ENCODE data around the gene LMOD1. TPM values are rescaled to one million over a fixed set of nuclear protein-coding genes. Genes with fewer than 3 reads are reported as not detected.
"Not testable (repeated sequence)": the region's sequence is repeated elsewhere in the genome, so short reads cannot be mapped to it uniquely, and the experiment has no call there.

LMOD1 gene
- total and polyA plus RNA-seq, 5 donors from 2014 or later: not detected

DNA sequence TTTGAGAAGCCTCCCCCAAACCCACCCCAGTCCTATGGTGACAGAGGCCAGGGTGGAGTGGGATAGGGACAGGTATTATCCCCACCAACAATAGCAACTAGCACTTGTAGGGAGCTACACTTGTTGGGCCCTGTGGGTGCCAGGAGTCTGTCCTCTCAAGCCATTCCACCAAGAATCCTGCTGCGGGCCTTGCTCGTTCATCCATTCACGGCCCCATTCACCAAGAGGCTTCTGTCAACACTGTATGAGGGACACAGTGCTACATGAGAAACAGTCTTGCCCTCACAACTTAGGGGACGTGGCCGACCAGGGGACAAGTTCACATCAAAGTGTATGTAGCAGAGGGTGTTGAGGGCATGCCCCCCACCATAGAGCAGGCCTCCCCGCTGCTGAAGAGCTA is 38.7 kb downstream of the LMOD1 start:
- ATAC-seq (ENCODE audit: low read depth in 2 of 2) (no peak), DNase-seq (no peak)
- H3K4me1 Mint-ChIP-seq: no peaks in the 10 kb centered on the region
- Histone ChIP-seq H3K4me3 (ENCODE audit: low read depth, low read length) (no peak overlapping the region), H3K9me3 (ENCODE audit: control insufficient read depth in 2 of 2, low read length in 2 of 2) (no peaks in the 10 kb centered on the region), H3K27ac (ENCODE audit: insufficient read depth, low read length, poor library complexity, severe bottlenecking) (no peak overlapping the region), H3K4me1 (ENCODE audit: control insufficient read depth, insufficient read depth, low read length, poor library complexity, severe bottlenecking) (no peaks in the 10 kb centered on the region), H3K27me3 (ENCODE audit: control insufficient read depth, insufficient read depth, low read length) (no peaks in the 10 kb centered on the region), H3K36me3 (ENCODE audit: control insufficient read depth, insufficient read depth, low read length) (no peaks in the 10 kb centered on the region)
- no peaks in the 10 kb centered on the region for H3K36me3 Mint-ChIP-seq
- no peak overlapping the region for H3K4me3 Mint-ChIP-seq
- H3K27ac Mint-ChIP-seq: no peak overlapping the region
- H3K27me3 Mint-ChIP-seq: peaks cover 17% of the 10 kb centered on the region
- H3K9me3 Mint-ChIP-seq: no peaks in the 10 kb centered on the region

DNA sequence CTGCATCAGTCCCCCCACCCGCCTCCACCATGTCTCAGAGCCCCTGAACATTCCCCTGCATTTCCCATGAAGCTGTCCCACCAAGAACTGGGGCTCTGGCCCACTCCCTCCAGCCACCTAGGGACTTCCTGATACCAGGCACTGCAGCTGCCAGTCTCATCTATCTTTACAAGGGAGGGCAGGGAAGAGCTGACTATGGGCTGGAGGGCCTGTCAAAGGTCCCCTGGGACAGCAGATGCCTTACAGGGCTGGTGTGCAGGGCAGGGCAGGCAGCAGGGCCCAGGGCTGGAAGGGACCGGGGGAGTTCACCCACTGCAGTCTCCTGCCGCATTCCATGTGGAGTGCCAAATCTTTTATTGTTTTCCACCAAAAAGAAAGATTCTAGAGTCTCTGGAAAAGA is 40.0 kb downstream of the LMOD1 start:
- ATAC-seq (ENCODE audit: low read depth in 2 of 2): no peak
- Histone ChIP-seq H3K36me3 (ENCODE audit: control insufficient read depth, insufficient read depth, low read length) (no peaks in the 10 kb centered on the region), H3K4me3 (ENCODE audit: low read depth, low read length) (no peak overlapping the region), H3K9me3 (ENCODE audit: control insufficient read depth in 2 of 2, low read length in 2 of 2) (no peaks in the 10 kb centered on the region), H3K27ac (ENCODE audit: insufficient read depth, low read length, poor library complexity, severe bottlenecking) (no peak overlapping the region), H3K4me1 (ENCODE audit: control insufficient read depth, insufficient read depth, low read length, poor library complexity, severe bottlenecking) (no peaks in the 10 kb centered on the region), H3K27me3 (ENCODE audit: control insufficient read depth, insufficient read depth, low read length) (no peaks in the 10 kb centered on the region)
- Mint-ChIP-seq H3K27me3 (peaks cover 17% of the 10 kb centered on the region), H3K4me3 (no peak overlapping the region), H3K27ac (no peak overlapping the region), H3K36me3 (no peaks in the 10 kb centered on the region), H3K9me3 (no peaks in the 10 kb centered on the region), H3K4me1 (no peaks in the 10 kb centered on the region)
- DNase-seq: no peak

DNA sequence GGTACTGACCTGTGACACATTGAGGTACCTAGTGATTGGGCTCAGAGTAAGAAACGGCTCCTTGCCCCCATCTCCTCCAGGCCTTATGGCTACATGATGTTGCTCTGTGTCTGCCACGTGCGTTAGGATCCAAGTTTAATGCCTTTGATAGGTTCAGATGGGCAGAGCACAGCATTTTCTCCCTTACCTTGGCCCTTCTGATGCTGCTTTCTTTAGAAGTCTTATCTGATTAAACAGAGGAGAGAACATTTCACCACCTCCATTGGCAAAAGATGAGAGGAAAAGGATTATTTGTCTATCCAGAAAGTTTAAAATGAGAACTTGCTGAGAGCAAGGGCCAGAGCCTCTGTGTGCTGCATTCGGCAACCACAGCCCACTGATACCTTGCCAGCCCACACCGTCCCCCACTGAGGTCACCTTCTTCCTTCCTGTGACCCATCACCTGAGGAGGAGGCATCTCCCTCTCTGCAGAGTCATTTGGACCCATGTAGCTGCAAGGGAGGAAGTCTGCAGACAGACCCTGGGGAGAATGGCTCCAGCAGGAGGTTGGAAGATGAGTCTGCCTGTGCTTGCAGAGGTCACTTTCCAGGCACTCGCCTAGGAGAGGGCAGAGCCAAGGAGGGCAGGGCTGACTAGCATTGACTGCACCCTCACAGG is 41.0 kb downstream of the LMOD1 start:
- no peak overlapping the region for H3K27ac ChIP-seq (ENCODE audit: insufficient read depth, low read length, poor library complexity, severe bottlenecking)
- Mint-ChIP-seq H3K27me3 (peaks cover 16% of the 10 kb centered on the region), H3K9me3 (no peaks in the 10 kb centered on the region), H3K36me3 (no peaks in the 10 kb centered on the region), H3K4me1 (no peaks in the 10 kb centered on the region), H3K4me3 (no peak overlapping the region), H3K27ac (no peak overlapping the region)
- DNase-seq (no peak), ATAC-seq (ENCODE audit: low read depth in 2 of 2) (no peak)
- H3K27me3 ChIP-seq (ENCODE audit: control insufficient read depth, insufficient read depth, low read length): no peaks in the 10 kb centered on the region
- H3K4me3 ChIP-seq (ENCODE audit: low read depth, low read length): no peak overlapping the region
- no peaks in the 10 kb centered on the region for H3K4me1 ChIP-seq (ENCODE audit: control insufficient read depth, insufficient read depth, low read length, poor library complexity, severe bottlenecking)
- H3K9me3 ChIP-seq (ENCODE audit: control insufficient read depth in 2 of 2, low read length in 2 of 2): no peaks in the 10 kb centered on the region
- H3K36me3 ChIP-seq (ENCODE audit: control insufficient read depth, insufficient read depth, low read length): no peaks in the 10 kb centered on the region

DNA sequence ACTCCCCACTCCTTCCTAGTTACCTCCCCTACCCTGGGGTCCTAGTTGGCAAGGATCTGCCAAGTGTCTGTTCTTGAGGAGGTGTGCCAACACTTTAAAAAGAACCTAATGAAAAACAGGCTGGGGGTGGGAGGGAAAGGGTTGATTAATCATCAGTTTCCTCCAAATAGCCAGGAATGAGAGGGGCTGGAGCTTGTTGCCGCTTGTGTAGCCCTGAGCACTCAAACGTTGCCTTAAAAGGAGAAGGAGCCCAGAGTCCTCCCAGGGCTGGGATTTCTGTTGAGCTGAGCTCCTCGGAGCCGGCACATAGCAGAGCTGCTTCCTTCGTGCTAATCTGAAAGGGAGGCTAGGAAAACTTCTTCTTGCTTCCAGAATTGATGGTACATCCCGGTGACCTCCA is 41.8 kb downstream of the LMOD1 start:
- ATAC-seq (ENCODE audit: low read depth in 2 of 2) (no peak), DNase-seq (no peak)
- Mint-ChIP-seq H3K4me3 (no peak overlapping the region), H3K27ac (no peak overlapping the region), H3K9me3 (no peaks in the 10 kb centered on the region), H3K36me3 (no peaks in the 10 kb centered on the region), H3K4me1 (peaks cover 0 to 3% (median 0%) of the 10 kb centered on the region in 4 donors), H3K27me3 (peaks cover 12% of the 10 kb centered on the region)
- Histone ChIP-seq H3K4me1 (ENCODE audit: control insufficient read depth, insufficient read depth, low read length, poor library complexity, severe bottlenecking) (no peaks in the 10 kb centered on the region), H3K36me3 (ENCODE audit: control insufficient read depth, insufficient read depth, low read length) (no peaks in the 10 kb centered on the region), H3K27ac (ENCODE audit: insufficient read depth, low read length, poor library complexity, severe bottlenecking) (no peak overlapping the region), H3K9me3 (ENCODE audit: control insufficient read depth in 2 of 2, low read length in 2 of 2) (no peaks in the 10 kb centered on the region), H3K4me3 (ENCODE audit: low read depth, low read length) (no peak overlapping the region), H3K27me3 (ENCODE audit: control insufficient read depth, insufficient read depth, low read length) (no peaks in the 10 kb centered on the region)

DNA sequence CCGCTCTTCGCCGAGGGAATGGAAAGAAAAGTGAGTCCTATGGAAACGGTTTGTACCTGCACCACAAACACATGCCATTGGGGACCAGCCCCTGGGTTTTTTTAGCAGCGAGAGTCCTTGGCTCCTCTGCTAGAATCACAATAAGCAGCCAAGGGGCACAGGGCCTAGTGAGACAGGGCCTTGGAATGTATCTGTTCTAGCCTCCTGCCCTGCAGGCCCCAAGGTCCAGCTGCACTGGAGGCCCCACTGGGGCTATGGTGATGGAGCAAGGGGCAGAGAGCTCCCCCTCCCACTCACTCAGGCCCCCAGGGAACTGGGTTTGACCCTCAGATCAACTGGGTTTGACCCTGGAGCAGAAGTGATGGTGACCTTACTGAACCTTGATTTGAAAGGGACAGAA is 43.2 kb downstream of the LMOD1 start:
- Mint-ChIP-seq H3K9me3 (no peaks in the 10 kb centered on the region), H3K27ac (no peak overlapping the region), H3K4me1 (peaks cover 0 to 3% (median 0%) of the 10 kb centered on the region in 4 donors), H3K4me3 (no peak overlapping the region), H3K27me3 (peaks cover 10% of the 10 kb centered on the region), H3K36me3 (no peaks in the 10 kb centered on the region)
- Histone ChIP-seq H3K36me3 (ENCODE audit: control insufficient read depth, insufficient read depth, low read length) (no peaks in the 10 kb centered on the region), H3K9me3 (ENCODE audit: control insufficient read depth in 2 of 2, low read length in 2 of 2) (no peaks in the 10 kb centered on the region), H3K4me1 (ENCODE audit: control insufficient read depth, insufficient read depth, low read length, poor library complexity, severe bottlenecking) (no peaks in the 10 kb centered on the region), H3K4me3 (ENCODE audit: low read depth, low read length) (no peak overlapping the region), H3K27ac (ENCODE audit: insufficient read depth, low read length, poor library complexity, severe bottlenecking) (no peak overlapping the region), H3K27me3 (ENCODE audit: control insufficient read depth, insufficient read depth, low read length) (no peaks in the 10 kb centered on the region)
- DNase-seq: no peak
- no peak for ATAC-seq (ENCODE audit: low read depth in 2 of 2)

DNA sequence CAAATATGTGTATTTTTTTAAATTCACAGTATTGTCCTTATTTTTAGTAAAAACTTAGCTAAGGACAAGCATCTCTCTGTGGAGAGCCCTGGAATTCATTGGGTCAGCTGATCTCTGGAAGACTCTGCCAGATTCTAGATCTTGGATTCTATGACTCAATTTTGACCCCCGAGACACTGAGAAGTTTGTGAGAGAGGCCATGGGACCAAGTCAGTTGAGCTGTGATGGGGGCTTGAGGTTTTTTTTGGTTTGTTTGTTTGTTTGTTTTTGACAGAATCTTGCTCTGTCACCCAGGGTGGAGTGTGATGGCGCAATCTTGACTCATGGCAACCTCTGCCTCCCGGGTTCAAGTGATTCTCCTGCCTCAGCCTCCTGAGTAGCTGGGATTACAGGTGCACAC is 44.1 kb downstream of the LMOD1 start:
- Histone ChIP-seq H3K36me3 (ENCODE audit: control insufficient read depth, insufficient read depth, low read length) (no peaks in the 10 kb centered on the region), H3K4me1 (ENCODE audit: control insufficient read depth, insufficient read depth, low read length, poor library complexity, severe bottlenecking) (no peaks in the 10 kb centered on the region), H3K9me3 (ENCODE audit: control insufficient read depth in 2 of 2, low read length in 2 of 2) (no peaks in the 10 kb centered on the region), H3K27ac (ENCODE audit: insufficient read depth, low read length, poor library complexity, severe bottlenecking) (no peak overlapping the region), H3K27me3 (ENCODE audit: control insufficient read depth, insufficient read depth, low read length) (no peaks in the 10 kb centered on the region), H3K4me3 (ENCODE audit: low read depth, low read length) (no peak overlapping the region)
- peaks cover 10% of the 10 kb centered on the region for H3K27me3 Mint-ChIP-seq
- H3K4me3 Mint-ChIP-seq: no peak overlapping the region
- no peak overlapping the region for H3K27ac Mint-ChIP-seq
- no peaks in the 10 kb centered on the region for H3K9me3 Mint-ChIP-seq
- H3K36me3 Mint-ChIP-seq: no peaks in the 10 kb centered on the region
- H3K4me1 Mint-ChIP-seq: peaks cover 0 to 3% (median 0%) of the 10 kb centered on the region in 4 donors
- DNase-seq (no peak), ATAC-seq (ENCODE audit: low read depth in 2 of 2) (no peak)

DNA sequence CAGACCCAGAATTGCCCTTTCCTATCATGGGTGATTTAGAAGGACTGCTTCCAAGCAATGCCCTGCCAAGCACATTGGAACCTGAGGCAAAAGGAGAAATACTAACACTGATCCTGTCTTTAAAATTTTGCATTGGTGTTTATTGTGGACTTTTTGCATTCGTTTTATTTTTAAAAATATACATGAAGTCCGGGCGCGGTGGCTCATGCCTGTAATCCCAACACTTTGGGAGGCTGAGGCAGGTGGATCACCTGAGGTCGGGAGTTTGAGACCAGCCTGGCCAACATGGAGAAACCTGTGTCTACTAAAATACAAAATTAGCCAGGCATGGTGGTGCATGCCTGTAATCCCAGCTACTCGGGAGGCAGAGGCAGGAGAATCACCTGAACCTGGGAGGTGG is 45.3 kb downstream of the LMOD1 start:
- H3K27ac ChIP-seq (ENCODE audit: insufficient read depth, low read length, poor library complexity, severe bottlenecking); H3K9me3 Mint-ChIP-seq; H3K9me3 ChIP-seq (ENCODE audit: control insufficient read depth in 2 of 2, low read length in 2 of 2); H3K36me3 Mint-ChIP-seq; H3K27me3 Mint-ChIP-seq; H3K4me3 ChIP-seq (ENCODE audit: low read depth, low read length); H3K27ac Mint-ChIP-seq; H3K4me1 ChIP-seq (ENCODE audit: control insufficient read depth, insufficient read depth, low read length, poor library complexity, severe bottlenecking); H3K4me1 Mint-ChIP-seq; H3K36me3 ChIP-seq (ENCODE audit: control insufficient read depth, insufficient read depth, low read length); ATAC-seq (ENCODE audit: low read depth in 2 of 2); H3K27me3 ChIP-seq (ENCODE audit: control insufficient read depth, insufficient read depth, low read length); DNase-seq: not testable (repeated sequence)
- peak overlapping the region in 1 of 4 donors; percentile 2 for H3K4me3 Mint-ChIP-seq

DNA sequence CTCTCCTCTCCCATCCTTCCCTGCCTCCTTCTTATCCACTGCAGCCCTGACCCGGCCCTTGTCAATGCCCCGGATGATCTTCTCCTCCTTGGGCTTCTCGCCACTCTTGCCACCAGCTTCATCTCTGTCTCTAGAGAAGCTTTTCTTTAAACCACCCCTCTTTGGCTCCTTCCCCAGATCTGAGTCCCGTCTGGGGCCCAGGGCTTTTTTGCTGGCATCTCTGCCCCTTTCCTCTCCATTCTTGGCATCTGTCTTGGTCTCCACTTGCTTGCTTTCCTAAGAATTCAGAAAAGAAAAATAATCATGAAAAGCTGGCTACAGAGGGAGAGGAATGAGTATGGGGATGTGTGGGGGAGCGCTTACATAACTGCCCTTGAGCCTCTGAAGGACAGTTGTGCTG is 45.9 kb downstream of the LMOD1 start:
- peaks cover 10% of the 10 kb centered on the region for H3K27me3 Mint-ChIP-seq
- H3K27ac Mint-ChIP-seq: peak overlapping the region in 1 of 3 donors; percentile 10
- no peaks in the 10 kb centered on the region for H3K9me3 Mint-ChIP-seq
- no peak overlapping the region for H3K4me3 Mint-ChIP-seq
- Histone ChIP-seq H3K4me3 (ENCODE audit: low read depth, low read length) (no peak overlapping the region), H3K9me3 (ENCODE audit: control insufficient read depth in 2 of 2, low read length in 2 of 2) (no peaks in the 10 kb centered on the region), H3K4me1 (ENCODE audit: control insufficient read depth, insufficient read depth, low read length, poor library complexity, severe bottlenecking) (no peaks in the 10 kb centered on the region), H3K27ac (ENCODE audit: insufficient read depth, low read length, poor library complexity, severe bottlenecking) (no peak overlapping the region), H3K27me3 (ENCODE audit: control insufficient read depth, insufficient read depth, low read length) (no peaks in the 10 kb centered on the region), H3K36me3 (ENCODE audit: control insufficient read depth, insufficient read depth, low read length) (no peaks in the 10 kb centered on the region)
- peaks cover 3 to 10% (median 6%) of the 10 kb centered on the region in 4 donors for H3K4me1 Mint-ChIP-seq
- ATAC-seq (ENCODE audit: low read depth in 2 of 2): no peak
- no peak for DNase-seq
- H3K36me3 Mint-ChIP-seq: no peaks in the 10 kb centered on the region

All from CD4-positive, CD25-positive, alpha-beta regulatory T cell (primary cell).